ENCODE results near the gene NXPE4.

DNA sequence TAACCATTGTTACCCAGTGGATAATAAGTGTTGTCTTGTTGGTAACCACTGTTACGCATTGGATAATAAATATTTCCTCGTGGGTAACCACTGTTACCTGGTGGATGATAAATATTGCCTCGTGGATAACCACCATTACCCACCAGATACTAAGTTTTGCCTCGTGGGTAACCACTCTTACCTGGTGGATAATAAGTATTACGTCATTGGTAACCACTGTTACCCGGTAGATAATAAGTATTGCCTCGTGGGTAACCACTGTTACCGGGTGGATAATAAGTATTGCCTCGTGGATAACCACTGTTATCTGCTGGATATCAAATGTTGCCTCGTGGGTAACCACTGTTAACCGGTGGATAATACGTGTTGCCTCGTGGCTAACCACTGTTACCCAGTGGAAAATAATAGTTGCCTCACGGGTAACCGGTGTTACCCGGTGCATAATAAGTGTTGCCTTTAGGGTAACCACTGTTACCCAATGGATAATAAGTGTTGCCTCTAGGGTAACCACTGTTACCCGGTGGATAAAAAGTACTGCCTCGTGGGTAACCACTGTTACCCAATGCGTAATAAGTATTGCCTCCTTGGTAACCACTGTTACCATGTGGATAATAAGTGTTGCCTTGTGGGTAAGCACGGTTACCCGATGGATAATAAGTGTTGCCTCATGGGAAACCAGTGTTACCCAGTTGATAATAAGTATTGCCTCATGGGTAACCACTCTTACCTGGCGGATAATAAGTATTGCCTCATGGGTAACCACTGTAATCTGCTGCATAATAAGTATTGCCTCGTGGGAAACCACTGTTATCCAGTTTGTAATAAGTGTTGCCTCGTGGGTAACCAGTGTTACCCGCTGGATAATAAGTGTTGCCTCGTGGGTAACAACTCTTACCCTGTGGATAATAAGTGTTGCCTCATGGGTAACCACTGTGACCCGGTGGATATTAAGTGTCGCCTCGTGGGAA lies 21.9 kb upstream of the NXPE4 start:
- no peak for TF ChIP-seq FOXK2 (IDR thresholded peaks at IDR 0.05)
- no peak for TF ChIP-seq BHLHE40 (IDR thresholded peaks at IDR 0.05; ENCODE audit: borderline replicate concordance)
- TF ChIP-seq, protein P1, sequence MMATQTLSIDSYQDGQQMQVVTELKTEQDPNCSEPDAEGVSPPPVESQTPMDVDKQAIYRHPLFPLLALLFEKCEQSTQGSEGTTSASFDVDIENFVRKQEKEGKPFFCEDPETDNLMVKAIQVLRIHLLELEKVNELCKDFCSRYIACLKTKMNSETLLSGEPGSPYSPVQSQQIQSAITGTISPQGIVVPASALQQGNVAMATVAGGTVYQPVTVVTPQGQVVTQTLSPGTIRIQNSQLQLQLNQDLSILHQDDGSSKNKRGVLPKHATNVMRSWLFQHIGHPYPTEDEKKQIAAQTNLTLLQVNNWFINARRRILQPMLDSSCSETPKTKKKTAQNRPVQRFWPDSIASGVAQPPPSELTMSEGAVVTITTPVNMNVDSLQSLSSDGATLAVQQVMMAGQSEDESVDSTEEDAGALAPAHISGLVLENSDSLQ (IDR thresholded peaks at IDR 0.05), result no peak
- TF ChIP-seq TARDBP (IDR thresholded peaks at IDR 0.05), result no peak
- no peak for TF ChIP-seq SP1 (IDR thresholded peaks at IDR 0.05)
- TF ChIP-seq ELF4 (IDR thresholded peaks at IDR 0.05), result no peak
- no peak for TF ChIP-seq HDGF (IDR thresholded peaks at IDR 0.05; ENCODE audit: borderline replicate concordance)
- TF ChIP-seq NFRKB (IDR thresholded peaks at IDR 0.05), result no peak
- TF ChIP-seq ZNF384 (IDR thresholded peaks at IDR 0.05), result no peak
- no peak for TF ChIP-seq SUZ12 (IDR thresholded peaks at IDR 0.05)
- TF ChIP-seq ARNT (IDR thresholded peaks at IDR 0.05), result no peak
- no peak for TF ChIP-seq LEF1 (IDR thresholded peaks at IDR 0.05; ENCODE audit: borderline replicate concordance)
- TF ChIP-seq CTBP1 (IDR thresholded peaks at IDR 0.05; ENCODE audit: borderline replicate concordance), result no peak
- TF ChIP-seq FOXA1 (IDR thresholded peaks at IDR 0.05), result no peak

All from HEK293T (cell line).